K562 (cell line): ENCODE data around the gene PPP1R14C. TPM values are rescaled to one million over a fixed set of nuclear protein-coding genes. Genes with fewer than 3 reads are reported as not detected.

Source experiments
- ATAC-seq: fragments of 200-7000 bp; cut with Tn5 transposase; 3 replicates; pipeline ENCODE4 v1.9.1; 2020; ENCODE audit warnings: moderate library complexity
- BruUV-seq: library from RNA; stranded (reverse); fragments of 400-500 nt; replicated peaks from 2 replicates; lab custom pipeline; 2021; lab: Mats Ljungman, UMichigan
- CTCF ChIA-PET: fragments of 300-600 bp; formaldehyde crosslinking; extraction: SDS; loops from one replicate; lab custom pipeline; 2021; ENCODE audit warnings: low intra/inter-chr PET ratio; lab: Yijun Ruan, JAX
- POLR2A ChIA-PET: fragments of 300-600, 350-650 bp; sonication (Branson Sonifier 250); formaldehyde crosslinking; extraction: SDS; loops from one replicate; lab custom pipeline; 2021; ENCODE audit warnings: antibody characterized with exemption, inconsistent platforms; lab: Yijun Ruan, JAX
- DNase-seq, 4 experiments: peaks; one replicate each; pipeline versions ENCODE4 v3.0.0 to v3.0.0-alpha.2; 2011 to 2018; ENCODE audit warnings: low spot score in 3 of 4, mixed read lengths in 3 of 4; ENCODE audit errors: extremely low read depth in 1 of 4
- FAIRE-seq: peaks from 2 replicates; lab custom pipeline; 2011; peaks lifted over from hg19 to GRCh38; lab: Jason Lieb, UNC
- H2AFZ ChIP-seq: 2 replicates; pipeline ENCODE4 v1.6.0; 2011; ENCODE audit warnings: low read depth, low read length, control low read depth, inconsistent platforms
- H3K27ac ChIP-seq: fragments of 200-600 bp; 3 replicates; pipeline ENCODE4 v1.8.0; 2011; ENCODE audit warnings: low read depth, mild to moderate bottlenecking, control low read depth, inconsistent platforms, low read length, moderate library complexity, mixed read lengths; ENCODE audit errors: extremely low read depth
- H3K27me3 ChIP-seq, 2 experiments: fragments of 300-600 bp in 1 of 2; 2 replicates in 1 of 2; 3 replicates in 1 of 2; pipeline versions ENCODE4 v1.6.0 to v1.8.0; 2011; ENCODE audit warnings: inconsistent platforms in 2 of 2, low read length in 2 of 2, mild to moderate bottlenecking in 1 of 2, mixed read lengths in 1 of 2, moderate library complexity in 1 of 2; ENCODE audit not compliant: control insufficient read depth in 2 of 2, insufficient read depth in 2 of 2
- H3K36me3 ChIP-seq: fragments of 300-600 bp; 3 replicates; pipeline ENCODE4 v1.8.0; 2011; ENCODE audit warnings: mild to moderate bottlenecking, low read length, inconsistent platforms; ENCODE audit not compliant: control insufficient read depth, insufficient read depth
- H3K4me1 ChIP-seq, 2 experiments: fragments of 200-600 bp in 1 of 2; replicated peaks in 1 of 2; 2 replicates in 1 of 2; 3 replicates in 1 of 2; pipeline versions ENCODE4 v1.5.1 to v1.8.0; 2011; ENCODE audit warnings: inconsistent platforms in 2 of 2, low read length in 2 of 2, mild to moderate bottlenecking in 1 of 2, mixed read lengths in 1 of 2, moderate library complexity in 1 of 2; ENCODE audit not compliant: control insufficient read depth in 2 of 2, insufficient read depth in 2 of 2
- H3K4me2 ChIP-seq: 2 replicates; pipeline ENCODE4 v1.6.1; 2011; ENCODE audit warnings: low read length, control low read depth, inconsistent platforms, mixed read lengths; ENCODE audit not compliant: insufficient read depth
- H3K4me3 ChIP-seq: fragments of 200-600 bp; sonication (generic), shearing (Covaris generic); 2 replicates; pipeline ENCODE4 v1.5.1; 2016; ENCODE audit warnings: control low read depth, inconsistent platforms
- H3K79me2 ChIP-seq: fragments of 200-600 bp; 3 replicates; pipeline ENCODE4 v1.8.0; 2011; ENCODE audit warnings: low read length, inconsistent platforms; ENCODE audit not compliant: control insufficient read depth, insufficient read depth
- H3K9ac ChIP-seq, 2 experiments: 2 replicates each; pipeline versions ENCODE4 v1.6.0 to v1.6.1; 2011; ENCODE audit warnings: low read depth in 2 of 2, low read length in 2 of 2, control low read depth in 1 of 2, inconsistent platforms in 1 of 2, mild to moderate bottlenecking in 1 of 2, mixed read lengths in 1 of 2; ENCODE audit not compliant: insufficient read depth in 1 of 2
- H3K9me1 ChIP-seq: one replicate; pipeline ENCODE4 v1.6.0; 2011; ENCODE audit warnings: inconsistent platforms, mild to moderate bottlenecking, low read length, moderate library complexity; ENCODE audit not compliant: control insufficient read depth, insufficient read depth
- H3K9me3 ChIP-seq: replicated peaks from 2 replicates; pipeline ENCODE4 v1.5.1; 2011; ENCODE audit warnings: low read depth, low read length, inconsistent platforms; ENCODE audit not compliant: control insufficient read depth, insufficient read depth
- H4K20me1 ChIP-seq: replicated peaks from 2 replicates; pipeline ENCODE4 v1.6.1; 2011; ENCODE audit warnings: low read length, inconsistent platforms, mixed read lengths; ENCODE audit not compliant: control insufficient read depth, insufficient read depth
- CREB1 ChIP-seq, 2 experiments: sonication (generic) in 1 of 2; formaldehyde crosslinking in 1 of 2; IDR thresholded peaks; 2 replicates each; pipeline versions ENCODE4 v1.6.1 to v1.8.0; 2012 to 2022; ENCODE audit warnings: inconsistent platforms in 1 of 2, mild to moderate bottlenecking in 1 of 2, missing genetic modification reagents in 1 of 2, moderate library complexity in 1 of 2
- FOSL1 ChIP-seq: fragments of 200-800 bp; sonication (Bioruptor generic); conservative IDR thresholded peaks from 2 replicates; pipeline ENCODE4 v1.6.1; 2016; ENCODE audit warnings: missing genetic modification characterization, missing compliant biosample characterization
- HDAC8 ChIP-seq: fragments of 450-650 bp; IDR thresholded peaks from 2 replicates; pipeline ENCODE4 v1.6.1; 2016; ENCODE audit warnings: mild to moderate bottlenecking, missing genetic modification characterization, moderate library complexity, missing compliant biosample characterization
- HLTF ChIP-seq: fragments of 450-650 bp; IDR thresholded peaks from 2 replicates; pipeline ENCODE4 v1.6.1; 2016
- JUND ChIP-seq, 2 experiments: IDR thresholded peaks; 2 replicates in 1 of 2; 3 replicates in 1 of 2; pipeline ENCODE4 v1.6.1; 2011; ENCODE audit warnings: borderline replicate concordance in 2 of 2, low read depth in 2 of 2, low read length in 2 of 2, improper control_type of control experiment in 1 of 2, missing biosample characterization in 1 of 2, missing genetic modification characterization in 1 of 2, missing genetic modification reagents in 1 of 2
- KAT8 ChIP-seq: fragments of 450-650 bp; IDR thresholded peaks from 2 replicates; pipeline ENCODE4 v1.6.1; 2016; ENCODE audit warnings: low read depth, mild to moderate bottlenecking
- L3MBTL2 ChIP-seq: fragments of 450-650 bp; IDR thresholded peaks from 2 replicates; pipeline ENCODE4 v1.6.1; 2016; ENCODE audit warnings: mild to moderate bottlenecking, moderate library complexity
- MEIS2 ChIP-seq: fragments of 450-650 bp; IDR thresholded peaks from 2 replicates; pipeline ENCODE4 v1.6.1; 2014; ENCODE audit warnings: mild to moderate bottlenecking; ENCODE audit not compliant: partially characterized antibody
- RB1 ChIP-seq: fragments of 450-650 bp; IDR thresholded peaks from 2 replicates; pipeline ENCODE4 v1.6.1; 2017; ENCODE audit warnings: low read depth, mild to moderate bottlenecking
- ZBTB2 ChIP-seq: fragments of 450-650 bp; IDR thresholded peaks from 2 replicates; pipeline ENCODE4 v1.6.1; 2016; ENCODE audit warnings: antibody characterized with exemption
- ZNF449 ChIP-seq: fragments of 250-450 bp; sonication (Bioruptor Pico); IDR thresholded peaks from 2 replicates; pipeline ENCODE4 v1.8.0; 2022; ENCODE audit warnings: moderate library complexity, mild to moderate bottlenecking, inconsistent platforms
- WGBS: fragments of 100-300 bp; shearing (Covaris generic); methylation state at CpG from one replicate; pipeline ENCODE4 v1.1.6; 2016; ENCODE audit warnings: low coverage, mixed read lengths; ENCODE audit not compliant: insufficient coverage; ENCODE audit errors: missing lambda C conversion rate; 5-methylcytosine and 5-hydroxymethylcytosine counted together
- in situ Hi-C: fragments of 300-500 bp; cut with MboI; formaldehyde crosslinking; loops from 4 replicates; pipeline ENCODE4 v1.15.0; 2018; ENCODE audit warnings: inconsistent platforms, mixed read lengths
- intact Hi-C: fragments of 100-400 bp; cut with micrococcal nuclease; formaldehyde crosslinking; loops from 2 replicates; pipeline ENCODE4 v1.14.2; 2022
- polyA plus RNA-seq, 8 experiments: library from polyadenylated mRNA; depleted of rRNA in 4 of 8; stranded (reverse) in 5 of 8; unstranded in 3 of 8; fragments of >200 nt; fragmentation: Nextera tagmentation in 2 of 8; fragmentation: Illumina TruSeq in 1 of 8; extraction: Ambion mirVana in 2 of 8; extraction: Trizol in 1 of 8; gene quantifications; 2 replicates each; pipeline versions ENCODE4 v1.2.1 to v1.2.3, GENCODE V29; 2011 to 2014; ENCODE audit warnings: inconsistent platforms in 1 of 8, missing spikeins in 1 of 8
- total RNA-seq, 7 experiments: library from RNA; depleted of rRNA in 6 of 7; stranded (reverse); fragments of >200 nt in 6 of 7; fragmentation: Illumina TruSeq in 2 of 7; extraction: Trizol in 2 of 7; gene quantifications; 2 replicates each; pipeline versions ENCODE4 v1.2.1 to v1.2.3, GENCODE V29; 2011 to 2021; ENCODE audit warnings: low replicate concordance in 1 of 7

Gene PPP1R14C
- total and polyA plus RNA-seq, 9 of the 15 experiments (the other 6 are each of a cell fraction or from before 2014, with no cell fraction given) = 4.5 to 16.6 (median 11.9) TPM

- Histone ChIP-seq H3K4me3 (no peak overlapping the region), H3K27me3 (no peaks in the 10 kb centered on the region), H2AFZ (no peak overlapping the region), H3K4me1 (peaks cover 27 to 52% of the 10 kb centered on the region in 2 experiments), H3K36me3 (no peaks in the 10 kb centered on the region), H3K9me1 (no peaks in the 10 kb centered on the region), H3K9ac (peak overlapping the region in 1 of 2 experiments; percentile 11; a peak in 1 of 4 replicates), H3K9me3 (no peaks in the 10 kb centered on the region), H3K27ac (no peak overlapping the region), H3K79me2 (no peaks in the 10 kb centered on the region), H3K4me2 (no peak overlapping the region), H4K20me1 (no peaks in the 10 kb centered on the region)
- no peak for FAIRE-seq
- ChIA-PET CTCF (no interaction called here), POLR2A (interaction anchor here (0.9 kb wide), 1 partner anchor 16 kb away, joined by 3 read pairs; no protein-coding TSS in a partner anchor)
- DNase-seq = no peak
- WGBS = 81% methylated on average over 9 of the region's 9 CpGs
- no peak for TF ChIP-seq CREB1 (IDR thresholded peaks at IDR 0.05)
- 0 out of 2 replicates have a peak, but pooled peaks have one; percentile 17 for TF ChIP-seq CREB1 (CRISPR knock-in tag; IDR thresholded peaks at IDR 0.05)
- TF ChIP-seq HDAC8 = no peak
- intact Hi-C loops (no loop called here), in situ Hi-C loops (no loop called here)
- no TSS peak for BruUV-seq
- no peak for ATAC-seq
Measured at GRCh38 chr6:150255840-150256239, 113.0 kb downstream of the PPP1R14C start.

- Histone ChIP-seq H3K79me2 (no peaks in the 10 kb centered on the region), H3K4me2 (no peak overlapping the region), H3K4me3 (no peak overlapping the region), H3K27me3 (no peaks in the 10 kb centered on the region), H2AFZ (no peak overlapping the region), H3K4me1 (peaks cover 23 to 43% of the 10 kb centered on the region in 2 experiments), H3K36me3 (no peaks in the 10 kb centered on the region), H4K20me1 (no peaks in the 10 kb centered on the region), H3K9ac (no peak overlapping the region), H3K27ac (no peak overlapping the region), H3K9me1 (no peaks in the 10 kb centered on the region), H3K9me3 (no peaks in the 10 kb centered on the region)
- ChIA-PET POLR2A (interaction anchor here (0.7 kb wide), 1 partner anchor 15 kb away, joined by 3 read pairs; no protein-coding TSS in a partner anchor), CTCF (no interaction called here)
- BruUV-seq = no TSS peak
- DNase-seq = no peak
- in situ Hi-C loops = no loop called here
- intact Hi-C loops = no loop called here
- ATAC-seq = no peak
- WGBS = 76% methylated on average over 8 of the region's 8 CpGs
- no peak for FAIRE-seq
- TF ChIP-seq ZNF449 (CRISPR knock-in tag) = no peak
- TF ChIP-seq KAT8 = no peak
- TF ChIP-seq JUND (IDR thresholded peaks at IDR 0.05; ENCODE audit: borderline replicate concordance, low read depth, low read length) = peak; percentile 66; the same call in 1 of the 2 replicates
- no peak for TF ChIP-seq JUND (tag; IDR thresholded peaks at IDR 0.05; ENCODE audit: borderline replicate concordance, low read depth, low read length)
- TF ChIP-seq MEIS2 = peak; percentile 46
- TF ChIP-seq ZBTB2 = no peak
- TF ChIP-seq RB1 = no peak
- TF ChIP-seq HLTF = no peak
- TF ChIP-seq L3MBTL2 = no peak
- peak; percentile 41; the same call in 1 of the 2 replicates for TF ChIP-seq FOSL1
Measured at GRCh38 chr6:150256618-150257272, 113.9 kb downstream of the PPP1R14C start.
